SK-N-SH (cell line): ENCODE data around the gene PRDM8. TPM values are rescaled to one million over a fixed set of nuclear protein-coding genes. Genes with fewer than 3 reads are reported as not detected.

ENCODE experiments used
- CTCF ChIA-PET: fragments of 300-600, 350-600 bp; formaldehyde crosslinking; extraction: SDS; loops from one replicate; lab custom pipeline; 2021; lab: Yijun Ruan, JAX
- POLR2A ChIA-PET: fragments of 350-600 bp; sonication (Branson Sonifier 250); formaldehyde crosslinking; extraction: SDS; loops from one replicate; lab custom pipeline; 2020; ENCODE audit warnings: antibody characterized with exemption, inconsistent platforms; lab: Yijun Ruan, JAX
- DNase-seq: peaks from one replicate; pipeline ENCODE4 v3.0.0; 2012
- H2AFZ ChIP-seq: fragments of 200-600 bp; sonication (generic); 2 replicates; pipeline ENCODE4 v1.8.1; 2016; ENCODE audit warnings: antibody characterized with exemption, mild to moderate bottlenecking, low read depth
- H3F3A ChIP-seq: fragments of 200-600 bp; sonication (generic); replicated peaks from 2 replicates; pipeline ENCODE3; 2016; ENCODE audit warnings: antibody characterized with exemption, mild to moderate bottlenecking; ENCODE audit not compliant: insufficient read depth
- H3K27ac ChIP-seq, 2 experiments: fragments of 200-500 bp in 1 of 2; fragments of 200-600 bp in 1 of 2; sonication (Bioruptor generic) in 1 of 2; sonication (generic), shearing (Covaris generic) in 1 of 2; 2 replicates each; pipeline versions ENCODE4 v1.5.1 to v1.6.1; 2014 to 2016; ENCODE audit warnings: low read depth in 2 of 2, inconsistent platforms in 1 of 2, low read length in 1 of 2, mild to moderate bottlenecking in 1 of 2, mixed read lengths in 1 of 2
- H3K27me3 ChIP-seq: fragments of 200-600 bp; sonication (generic), shearing (Covaris generic); 2 replicates; pipeline ENCODE4 v1.6.1; 2016; ENCODE audit warnings: mixed run types; ENCODE audit not compliant: insufficient read depth
- H3K36me3 ChIP-seq, 2 experiments: fragments of 200-500 bp in 1 of 2; fragments of 200-600 bp in 1 of 2; sonication (Bioruptor generic) in 1 of 2; sonication (generic) in 1 of 2; replicated peaks in 1 of 2; 2 replicates each; pipeline versions ENCODE3 to v1.5.1; 2014 to 2016; ENCODE audit warnings: low read length in 1 of 2, mild to moderate bottlenecking in 1 of 2; ENCODE audit not compliant: insufficient read depth in 2 of 2, control insufficient read depth in 1 of 2
- H3K4me1 ChIP-seq, 2 experiments: fragments of 200-500 bp in 1 of 2; fragments of 200-600 bp in 1 of 2; sonication (Bioruptor generic) in 1 of 2; sonication (generic), shearing (Covaris generic) in 1 of 2; 2 replicates each; pipeline versions ENCODE4 v1.5.1 to v1.6.1; 2014 to 2016; ENCODE audit warnings: low read depth in 1 of 2, low read length in 1 of 2, mixed run types in 1 of 2; ENCODE audit not compliant: insufficient read depth in 2 of 2, control insufficient read depth in 1 of 2
- H3K4me2 ChIP-seq: fragments of 200-600 bp; sonication (generic), shearing (Covaris generic); 2 replicates; pipeline ENCODE4 v1.6.1; 2017; ENCODE audit warnings: mixed run types
- H3K4me3 ChIP-seq, 2 experiments: fragments of 200-500 bp in 1 of 2; fragments of 200-600 bp in 1 of 2; sonication (Bioruptor generic) in 1 of 2; sonication (generic), shearing (Covaris generic) in 1 of 2; 2 replicates each; pipeline versions ENCODE4 v1.5.1 to v1.8.1; 2014 to 2016; ENCODE audit warnings: low read depth in 2 of 2, inconsistent platforms in 1 of 2, low read length in 1 of 2, mild to moderate bottlenecking in 1 of 2, mixed read lengths in 1 of 2, moderate library complexity in 1 of 2
- H3K79me2 ChIP-seq: fragments of 200-600 bp; sonication (generic); 2 replicates; pipeline ENCODE4 v1.8.1; 2017; ENCODE audit warnings: mild to moderate bottlenecking; ENCODE audit not compliant: insufficient read depth
- H3K9ac ChIP-seq: fragments of 200-600 bp; sonication (generic); 2 replicates; pipeline ENCODE4 v1.6.1; 2017; ENCODE audit warnings: mixed run types
- H3K9me2 ChIP-seq: fragments of 200-600 bp; sonication (generic); 2 replicates; pipeline ENCODE4 v1.6.1; 2017; ENCODE audit warnings: mixed run types
- H3K9me3 ChIP-seq: fragments of 200-600 bp; sonication (generic); 2 replicates; pipeline ENCODE4 v1.6.1; 2017; ENCODE audit warnings: mixed run types, mild to moderate bottlenecking, moderate library complexity
- H4K20me1 ChIP-seq: fragments of 200-600 bp; sonication (generic); 2 replicates; pipeline ENCODE4 v1.6.1; 2017; ENCODE audit warnings: mild to moderate bottlenecking, mixed run types; ENCODE audit not compliant: insufficient read depth
- EP300 ChIP-seq, 2 experiments: IDR thresholded peaks; 2 replicates each; pipeline versions ENCODE4 v1.4.0 to v1.6.1; 2012; ENCODE audit warnings: borderline replicate concordance in 1 of 2, low read depth in 1 of 2, low read length in 1 of 2
- GABPA ChIP-seq: IDR thresholded peaks from 2 replicates; pipeline ENCODE4 v1.4.0; 2012; ENCODE audit warnings: low read depth, mild to moderate bottlenecking
- MEF2A ChIP-seq: IDR thresholded peaks from 2 replicates; pipeline ENCODE4 v1.4.0; 2012; ENCODE audit warnings: low read depth, borderline replicate concordance
- MXI1 ChIP-seq: IDR thresholded peaks from 2 replicates; pipeline ENCODE4 v1.6.1; 2012; ENCODE audit warnings: mild to moderate bottlenecking, low read depth, low read length, improper control_type of control experiment
- NRF1 ChIP-seq: IDR thresholded peaks from 2 replicates; pipeline ENCODE4 v1.6.1; 2012; ENCODE audit warnings: low read depth, mild to moderate bottlenecking, low read length
- RCOR1 ChIP-seq: fragments of 150-350 bp; IDR thresholded peaks from 2 replicates; pipeline ENCODE4 v1.6.1; 2017; ENCODE audit warnings: antibody characterized with exemption, low read length
- REST ChIP-seq: IDR thresholded peaks from 2 replicates; pipeline ENCODE4 v1.6.1; 2012; ENCODE audit warnings: mild to moderate bottlenecking, low read depth, low read length, moderate library complexity
- RFX5 ChIP-seq: IDR thresholded peaks from 2 replicates; pipeline ENCODE4 v1.6.1; 2012; ENCODE audit warnings: mild to moderate bottlenecking, improper control_type of control experiment, low read length
- TCF12 ChIP-seq: IDR thresholded peaks from 2 replicates; pipeline ENCODE4 v1.4.0; 2012
- YY1 ChIP-seq: IDR thresholded peaks from 2 replicates; pipeline ENCODE4 v1.4.0; 2012; ENCODE audit warnings: low read depth, mild to moderate bottlenecking
- WGBS: methylation state at CpG from one replicate; pipeline ENCODE4 v1.1.6; 2017; ENCODE audit warnings: low lambda C conversion rate; 5-methylcytosine and 5-hydroxymethylcytosine counted together
- polyA plus RNA-seq, 3 experiments: library from polyadenylated mRNA; depleted of rRNA; stranded (reverse); fragments of >200 nt; gene quantifications; 2 replicates each; pipeline ENCODE4 v1.2.3, GENCODE V29; 2012
- TF ChIP-seq, protein P1 (sequence below): fragments of 150-350 bp; IDR thresholded peaks from 2 replicates; pipeline ENCODE4 v1.6.1; 2017; ENCODE audit warnings: antibody characterized with exemption, low read length, low read depth, borderline replicate concordance
- TF ChIP-seq, protein P2 (sequence below): IDR thresholded peaks from 2 replicates; pipeline ENCODE4 v1.4.0; 2012; ENCODE audit warnings: low read depth, borderline replicate concordance

Gene PRDM8
- polyA plus RNA-seq, 1 of the 3 experiments (the other 2 are of a cell fraction), result 3.5 TPM

DNA sequence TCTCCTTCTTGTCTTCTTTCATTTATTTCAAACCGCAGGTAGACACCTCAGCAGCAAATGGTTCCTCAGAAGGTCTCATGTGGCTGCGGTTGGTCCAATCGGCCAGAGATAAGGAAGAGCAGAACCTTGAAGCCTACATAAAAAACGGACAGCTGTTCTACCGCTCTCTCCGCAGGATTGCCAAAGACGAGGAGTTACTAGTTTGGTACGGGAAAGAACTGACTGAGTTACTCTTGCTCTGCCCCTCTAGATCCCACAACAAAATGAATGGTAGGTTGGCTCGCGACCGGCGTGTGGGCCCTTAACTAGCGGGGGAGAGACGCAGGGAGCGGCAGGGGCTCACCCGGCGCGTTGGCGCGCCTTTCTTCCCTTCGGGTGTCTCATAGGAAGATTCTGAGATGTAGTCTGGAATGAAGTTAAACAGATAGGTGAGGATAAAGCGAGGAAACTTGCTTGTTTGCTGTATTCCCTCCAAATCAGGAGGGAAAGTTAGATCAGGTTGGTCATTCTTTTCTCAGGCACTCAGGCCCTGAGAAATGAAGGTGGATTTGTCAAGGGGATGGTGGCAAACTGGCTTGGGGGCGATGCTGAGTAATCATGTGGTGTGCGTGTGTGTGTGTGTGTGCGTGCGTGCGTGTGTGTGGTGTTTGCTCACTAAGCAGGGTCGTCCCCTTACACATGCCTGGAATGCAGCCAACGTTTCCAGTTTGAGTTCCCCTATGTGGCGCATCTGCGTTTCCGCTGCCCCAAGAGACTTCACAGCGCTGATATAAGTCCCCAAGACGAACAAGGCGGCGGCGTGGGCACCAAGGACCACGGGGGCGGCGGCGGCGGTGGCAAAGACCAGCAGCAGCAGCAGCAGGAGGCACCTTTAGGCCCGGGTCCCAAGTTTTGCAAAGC is 4.2 kb downstream of the PRDM8 start:
- no peaks in the 10 kb centered on the region for H3K27me3 ChIP-seq
- H3K27ac ChIP-seq, result no peak overlapping the region
- H3K9ac ChIP-seq, result no peak overlapping the region
- no peaks in the 10 kb centered on the region for H3K9me3 ChIP-seq
- no peak overlapping the region for H3K4me2 ChIP-seq
- TF ChIP-seq EP300 (IDR thresholded peaks at IDR 0.05; ENCODE audit: borderline replicate concordance in 1 of 2, low read depth in 1 of 2, low read length in 1 of 2) (no peak), NRF1 (no peak), MXI1 (no peak), MEF2A (no peak), GABPA (no peak), YY1 (no peak), RFX5 (no peak), TCF12 (no peak), RCOR1 (no peak), REST (no peak)
- TF ChIP-seq, protein P1, sequence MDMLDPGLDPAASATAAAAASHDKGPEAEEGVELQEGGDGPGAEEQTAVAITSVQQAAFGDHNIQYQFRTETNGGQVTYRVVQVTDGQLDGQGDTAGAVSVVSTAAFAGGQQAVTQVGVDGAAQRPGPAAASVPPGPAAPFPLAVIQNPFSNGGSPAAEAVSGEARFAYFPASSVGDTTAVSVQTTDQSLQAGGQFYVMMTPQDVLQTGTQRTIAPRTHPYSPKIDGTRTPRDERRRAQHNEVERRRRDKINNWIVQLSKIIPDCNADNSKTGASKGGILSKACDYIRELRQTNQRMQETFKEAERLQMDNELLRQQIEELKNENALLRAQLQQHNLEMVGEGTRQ, result no peak
- TF ChIP-seq, protein P2, sequence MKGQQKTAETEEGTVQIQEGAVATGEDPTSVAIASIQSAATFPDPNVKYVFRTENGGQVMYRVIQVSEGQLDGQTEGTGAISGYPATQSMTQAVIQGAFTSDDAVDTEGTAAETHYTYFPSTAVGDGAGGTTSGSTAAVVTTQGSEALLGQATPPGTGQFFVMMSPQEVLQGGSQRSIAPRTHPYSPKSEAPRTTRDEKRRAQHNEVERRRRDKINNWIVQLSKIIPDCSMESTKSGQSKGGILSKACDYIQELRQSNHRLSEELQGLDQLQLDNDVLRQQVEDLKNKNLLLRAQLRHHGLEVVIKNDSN, result no peak
- H3F3A ChIP-seq, result no peaks in the 10 kb centered on the region
- POLR2A ChIA-PET, result no interaction called here
- H3K4me1 ChIP-seq, result peaks cover 0 to 20% of the 10 kb centered on the region in 2 experiments; a peak in 2 of 4 replicates
- H3K9me2 ChIP-seq, result no peaks in the 10 kb centered on the region
- WGBS, result 95% methylated on average over 41 of the region's 43 CpGs
- no peaks in the 10 kb centered on the region for H4K20me1 ChIP-seq
- CTCF ChIA-PET, result interaction anchor here (1.0 to 1.2 kb wide), 2 partner anchors 10 to 14 kb away, joined by 3 read pairs; no protein-coding TSS in a partner anchor
- H3K36me3 ChIP-seq, result peaks cover 0 to 3% of the 10 kb centered on the region in 2 experiments
- no peak overlapping the region for H2AFZ ChIP-seq
- H3K79me2 ChIP-seq, result peaks cover 5% of the 10 kb centered on the region; the same call in 1 of the 2 replicates
- no peak for DNase-seq
- no peak overlapping the region for H3K4me3 ChIP-seq
